Stimulated activated CD8-positive, alpha-beta memory T cell treated with anti-CD3 and anti-CD28 coated beads, Interleukin-4, amount 100 ng/mL, for 4 hours (primary cell): Measurements from ENCODE around the gene WDFY3.

Experiments
- DNase-seq, 2 donors: peaks; one replicate each; pipeline ENCODE4 v3.0.0-alpha.2; 2020; ENCODE audit warnings: low read depth in 2 of 2, low spot score in 1 of 2

The WDFY3 gene

GRCh38 chr4:84948056-84948455 is 18.4 kb downstream of the WDFY3 start:
- DNase-seq = no peak

GRCh38 chr4:84944947-84945346 is 21.5 kb downstream of the WDFY3 start:
- no peak for DNase-seq

GRCh38 chr4:84940960-84941359 is 25.5 kb downstream of the WDFY3 start:
- no peak for DNase-seq

GRCh38 chr4:84939113-84939512 is 27.4 kb downstream of the WDFY3 start:
- no peak for DNase-seq

GRCh38 chr4:84938316-84938715 is 28.2 kb downstream of the WDFY3 start:
- DNase-seq = no peak

GRCh38 chr4:84937381-84937977 is 29.0 kb downstream of the WDFY3 start:
- DNase-seq = no peak

GRCh38 chr4:84936123-84936522 is 30.4 kb downstream of the WDFY3 start:
- no peak for DNase-seq

GRCh38 chr4:84932462-84932861 is 34.0 kb downstream of the WDFY3 start:
- no peak for DNase-seq

GRCh38 chr4:84931961-84932360 is 34.5 kb downstream of the WDFY3 start:
- no peak for DNase-seq

- no peak for DNase-seq
These were observed 35.2 kb downstream of the WDFY3 start for GRCh38 chr4:84931274-84931673.

GRCh38 chr4:84928089-84928488 is 38.4 kb downstream of the WDFY3 start:
- no peak for DNase-seq

- no peak for DNase-seq
These were observed 39.1 kb downstream of the WDFY3 start for GRCh38 chr4:84927428-84927827.

GRCh38 chr4:84925558-84925957 is 40.9 kb downstream of the WDFY3 start:
- DNase-seq = no peak

- no peak for DNase-seq
These were observed 42.1 kb downstream of the WDFY3 start for GRCh38 chr4:84924434-84924833.

- DNase-seq = no peak
These were observed 45.9 kb downstream of the WDFY3 start for GRCh38 chr4:84920617-84921016.

- DNase-seq = no peak
These were observed 48.5 kb downstream of the WDFY3 start for GRCh38 chr4:84917869-84918600.

- no peak for DNase-seq
These were observed 49.2 kb downstream of the WDFY3 start for GRCh38 chr4:84917086-84917821.

- no peak for DNase-seq
These were observed 50.3 kb downstream of the WDFY3 start for GRCh38 chr4:84916227-84916626.

GRCh38 chr4:84915396-84915780 is 51.1 kb downstream of the WDFY3 start:
- no peak for DNase-seq

- DNase-seq = no peak
These were observed 51.6 kb downstream of the WDFY3 start for GRCh38 chr4:84914686-84915395.

- DNase-seq = no peak
These were observed 53.3 kb downstream of the WDFY3 start for GRCh38 chr4:84913176-84913575.

GRCh38 chr4:84912741-84913140 is 53.7 kb downstream of the WDFY3 start:
- DNase-seq = no peak
